GM12874 (cell line): ENCODE measurements around the gene RABGEF1.
A peak's percentile ranks its signal among the peaks of the same experiment; 100 is the strongest.

ENCODE experiments used
- CTCF ChIP-seq: IDR thresholded peaks from 2 replicates; pipeline ENCODE4 v1.5.1; 2011; ENCODE audit warnings: low read depth, mild to moderate bottlenecking, control low read depth, low read length, moderate library complexity; ENCODE audit not compliant: insufficient read depth

The RABGEF1 gene

GRCh38 chr7:66739477-66739876, 1.1 kb upstream of the RABGEF1 start:
- no peak for TF ChIP-seq CTCF

- TF ChIP-seq CTCF = no peak
Observed at GRCh38 chr7:66739953-66740301, 606 bp upstream of the RABGEF1 start.

- TF ChIP-seq CTCF = 0 out of 2 replicates have a peak, but pooled peaks have one; percentile 16
Observed at GRCh38 chr7:66740980-66741709, 612 bp downstream of the RABGEF1 start.

- no peak for TF ChIP-seq CTCF
Observed at GRCh38 chr7:66741710-66742049, 1.1 kb downstream of the RABGEF1 start.

GRCh38 chr7:66743920-66744319, 3.4 kb downstream of the RABGEF1 start:
- TF ChIP-seq CTCF = no peak

GRCh38 chr7:66747385-66747784, 6.9 kb downstream of the RABGEF1 start:
- no peak for TF ChIP-seq CTCF

GRCh38 chr7:66747881-66748511, 7.5 kb downstream of the RABGEF1 start:
- no peak for TF ChIP-seq CTCF
